GM10266 (cell line): Measurements from ENCODE around the gene ZNF132.
"Not testable (repeated sequence)": the region's sequence is repeated elsewhere in the genome, so short reads cannot be mapped to it uniquely, and the experiment has no call there.

ENCODE experiments used
- DNase-seq: peaks from one replicate; pipeline ENCODE4 v3.0.0; 2012; ENCODE audit errors: extremely low spot score
- CTCF ChIP-seq: IDR thresholded peaks from 2 replicates; pipeline ENCODE4 v1.5.1; 2012; ENCODE audit warnings: mild to moderate bottlenecking, low read depth; ENCODE audit not compliant: control insufficient read depth, insufficient read depth; ENCODE audit errors: missing control alignments

ZNF132 gene

GRCh38 chr19:58408152-58409009 is 31.6 kb downstream of the ZNF132 start, which contains the start of gene ZNF584:
Gene ZNF584 (plus strand): TSS chr19:58408649. CDS start chr19:58409148, 499 bp downstream.
- peak; percentile 29 for TF ChIP-seq CTCF
- peak; percentile 96 for DNase-seq

GRCh38 chr19:58407658-58408151 is 32.2 kb downstream of the ZNF132 start:
- DNase-seq: peak; percentile 32
- no peak for TF ChIP-seq CTCF

- no peak for TF ChIP-seq CTCF
- peak; percentile 26 for DNase-seq
These were observed 32.9 kb downstream of the ZNF132 start for GRCh38 chr19:58406818-58407657.

GRCh38 chr19:58403920-58404478 is 36.0 kb downstream of the ZNF132 start:
- DNase-seq: not testable (repeated sequence)

- no peak for DNase-seq
- no peak for TF ChIP-seq CTCF
These were observed 38.0 kb downstream of the ZNF132 start for GRCh38 chr19:58401840-58402421.

GRCh38 chr19:58400916-58401839 is 38.8 kb downstream of the ZNF132 start:
- no peak for TF ChIP-seq CTCF
- peak; percentile 99 for DNase-seq
